PFSK-1 (cell line): ENCODE data around the gene NOL11.

ENCODE experiments used
- FOXP2 ChIP-seq: optimal IDR thresholded peaks from 2 replicates; pipeline ENCODE3; 2011; ENCODE audit warnings: borderline replicate concordance, control low read depth, inconsistent platforms; ENCODE audit not compliant: insufficient read depth; ENCODE audit errors: extremely low read length, extremely low read depth
- POLR2AphosphoS5 ChIP-seq: IDR thresholded peaks from 2 replicates; pipeline ENCODE4 v1.6.1; 2012; ENCODE audit warnings: low read depth, mild to moderate bottlenecking, control low read depth, low read length, moderate library complexity
- REST ChIP-seq, 2 experiments: IDR thresholded peaks; 2 replicates each; pipeline versions ENCODE4 v1.6.1 to v1.8.0; 2011 to 2012; ENCODE audit warnings: low read depth in 2 of 2, low read length in 2 of 2, control low read depth in 1 of 2, inconsistent platforms in 1 of 2, mild to moderate bottlenecking in 1 of 2, moderate library complexity in 1 of 2; ENCODE audit not compliant: insufficient read depth in 1 of 2
- SIN3A ChIP-seq: IDR thresholded peaks from 2 replicates; pipeline ENCODE4 v1.6.1; 2012; ENCODE audit warnings: mild to moderate bottlenecking, low read length, moderate library complexity, borderline replicate concordance; ENCODE audit not compliant: insufficient read depth
- TAF1 ChIP-seq: IDR thresholded peaks from 2 replicates; pipeline ENCODE4 v1.6.1; 2012; ENCODE audit warnings: low read length, control low read depth, borderline replicate concordance; ENCODE audit not compliant: insufficient read depth

Gene NOL11

DNA sequence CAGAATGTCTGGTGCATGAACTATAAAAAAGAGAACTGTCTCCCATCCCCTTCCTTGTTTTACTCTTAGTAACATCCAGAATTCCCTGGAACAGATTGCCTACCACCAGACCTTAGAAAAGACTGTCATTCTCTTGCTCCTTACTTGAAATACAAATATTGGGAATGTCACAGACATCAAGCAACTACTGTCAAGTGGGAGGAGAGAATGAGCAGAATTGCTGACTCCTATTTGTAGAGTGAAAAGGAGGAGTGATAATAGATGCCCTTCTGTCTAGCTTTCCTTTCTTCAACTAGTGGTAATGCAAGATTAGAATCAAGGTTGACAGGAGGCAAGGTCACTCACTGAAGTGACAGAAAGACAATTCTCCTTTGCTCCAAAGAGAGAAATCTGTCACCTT is 23.9 kb upstream of the NOL11 start:
- TF ChIP-seq TAF1 = no peak
- TF ChIP-seq SIN3A = no peak
- TF ChIP-seq POLR2AphosphoS5 = no peak
- no peak for TF ChIP-seq FOXP2
- no peak for TF ChIP-seq REST (IDR thresholded peaks at IDR 0.05; ENCODE audit: insufficient read depth in 1 of 2, low read depth in 2 of 2, low read length in 2 of 2)

DNA sequence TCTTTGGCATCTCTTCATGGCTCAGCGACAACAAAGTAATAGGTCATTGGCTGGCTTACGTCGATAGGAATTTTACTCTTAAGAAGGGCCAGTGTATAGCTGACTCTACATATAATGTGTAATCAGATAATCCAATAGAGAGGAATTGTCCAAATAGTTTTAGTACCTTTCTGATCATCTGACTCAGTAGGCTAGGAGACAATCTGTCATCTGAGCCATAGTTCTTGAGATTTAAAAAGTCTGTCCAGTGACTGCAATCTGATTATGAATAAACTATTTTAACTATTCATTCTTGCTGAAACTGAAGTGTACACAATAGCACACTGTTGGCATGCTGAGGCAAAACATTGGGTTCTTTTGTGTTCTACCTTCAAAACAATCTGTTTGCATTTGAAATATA is 21.4 kb upstream of the NOL11 start:
- no peak for TF ChIP-seq REST (IDR thresholded peaks at IDR 0.05; ENCODE audit: insufficient read depth in 1 of 2, low read depth in 2 of 2, low read length in 2 of 2)
- TF ChIP-seq TAF1 = no peak
- TF ChIP-seq POLR2AphosphoS5 = no peak
- TF ChIP-seq SIN3A = no peak
- TF ChIP-seq FOXP2 = no peak

DNA sequence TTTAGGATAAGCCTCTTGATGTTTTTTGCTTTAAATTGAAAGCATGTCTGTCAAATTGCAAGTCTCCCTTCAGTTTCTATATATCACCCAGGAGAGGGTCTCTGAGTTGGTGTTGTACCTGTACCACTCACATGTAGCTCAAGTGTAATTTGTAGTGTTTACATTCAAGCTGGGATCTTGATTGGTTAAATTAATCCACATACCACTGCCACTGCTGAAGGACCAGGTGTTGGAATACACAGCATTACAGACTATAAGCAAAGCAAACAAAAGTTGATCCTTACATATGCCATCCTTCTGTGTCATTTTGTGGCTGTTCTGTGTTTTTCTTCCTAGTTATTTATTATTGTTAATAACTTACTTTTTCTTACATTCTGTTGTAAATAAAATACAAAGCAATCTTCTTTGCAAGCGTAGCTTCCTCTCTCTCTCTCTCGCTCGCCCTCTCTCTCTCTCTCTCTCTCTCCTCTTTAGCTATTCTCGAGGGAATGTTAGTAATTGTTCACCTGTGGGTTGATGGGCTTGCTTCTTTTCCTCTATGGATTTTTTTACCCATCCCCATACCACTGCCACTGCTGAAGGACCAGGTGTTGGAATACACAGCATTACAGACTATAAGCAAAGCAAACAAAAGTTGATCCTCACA is 20.8 kb upstream of the NOL11 start:
- TF ChIP-seq REST (IDR thresholded peaks at IDR 0.05; ENCODE audit: insufficient read depth in 1 of 2, low read depth in 2 of 2, low read length in 2 of 2) (no peak), FOXP2 (no peak), TAF1 (no peak), SIN3A (no peak), POLR2AphosphoS5 (no peak)

- TF ChIP-seq SIN3A (no peak), POLR2AphosphoS5 (no peak), REST (IDR thresholded peaks at IDR 0.05; ENCODE audit: insufficient read depth in 1 of 2, low read depth in 2 of 2, low read length in 2 of 2) (no peak), TAF1 (no peak), FOXP2 (no peak)
These were observed 17.6 kb upstream of the NOL11 start for GRCh38 chr17:67700037-67700724.

DNA sequence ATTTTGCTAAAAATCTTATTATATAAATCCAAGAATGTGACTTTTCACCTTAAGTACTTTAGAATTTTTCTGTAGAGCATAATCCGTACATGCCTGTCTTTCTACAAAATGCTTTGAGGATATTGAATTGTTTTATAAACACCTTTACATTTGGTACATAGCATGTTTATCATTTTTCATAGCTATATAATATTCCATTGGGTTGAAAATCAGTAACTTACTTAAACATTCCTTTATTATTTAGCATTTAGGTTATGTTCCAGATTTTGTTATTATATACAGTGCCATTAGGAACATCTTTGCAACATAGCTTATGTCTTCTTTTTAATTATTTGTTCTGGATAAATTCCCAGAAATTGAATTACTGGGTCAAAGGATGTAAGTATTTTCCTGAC is 17.0 kb upstream of the NOL11 start:
- no peak for TF ChIP-seq SIN3A
- no peak for TF ChIP-seq TAF1
- no peak for TF ChIP-seq FOXP2
- no peak for TF ChIP-seq REST (IDR thresholded peaks at IDR 0.05; ENCODE audit: insufficient read depth in 1 of 2, low read depth in 2 of 2, low read length in 2 of 2)
- no peak for TF ChIP-seq POLR2AphosphoS5
